ENCODE results near the gene IER3IP1. TPM values are rescaled to one million over a fixed set of nuclear protein-coding genes. Genes with fewer than 3 reads are reported as not detected.
A peak's percentile ranks its signal among the peaks of the same experiment; 100 is the strongest.

The IER3IP1 gene, protein sequence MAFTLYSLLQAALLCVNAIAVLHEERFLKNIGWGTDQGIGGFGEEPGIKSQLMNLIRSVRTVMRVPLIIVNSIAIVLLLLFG
- total RNA-seq (2014; rRNA removed; shearing (Covaris generic)) (11.6 and 18.2 TPM in 2 replicates), total RNA-seq (2022) (5.5 and 6.7 TPM in 2 replicates), Bru-seq, nascent RNA (percentile 61 among the genes with signal in this experiment), BruChase-seq, experiment 1, labeled RNA remaining after a 6-hour chase (percentile 75 among the genes with signal in this experiment), BruChase-seq, experiment 2, labeled RNA remaining after a 2-hour chase (percentile 87 among the genes with signal in this experiment)
- long read RNA-seq, transcript IER3IP1-201 (3 exons, 3,689 nt), result major isoform, 69 of 70 reads
- long read RNA-seq, partial matches to known transcripts, result 0 of 70 reads
- long read RNA-seq, other reads (novel, unspliced or antisense), result 0 of 70 reads

- intact Hi-C loops (cut with micrococcal nuclease; ENCODE audit: unreplicated experiment), result no loop called here
Measured at GRCh38 chr18:47175898-47176575, at the start of gene IER3IP1. Gene IER3IP1, minus strand, starts transcription at chr18:47176364. Its CDS starts 87 bp downstream, at chr18:47176277.

GRCh38 chr18:47215554-47216138 is 39.5 kb upstream of the IER3IP1 start:
- ChIA-PET CTCF (ENCODE audit: unreplicated experiment) (no interaction called here), POLR2A (no interaction called here)
- peak; percentile 26 for DNase-seq (ENCODE audit: low spot score)
- TF ChIP-seq, protein P1, sequence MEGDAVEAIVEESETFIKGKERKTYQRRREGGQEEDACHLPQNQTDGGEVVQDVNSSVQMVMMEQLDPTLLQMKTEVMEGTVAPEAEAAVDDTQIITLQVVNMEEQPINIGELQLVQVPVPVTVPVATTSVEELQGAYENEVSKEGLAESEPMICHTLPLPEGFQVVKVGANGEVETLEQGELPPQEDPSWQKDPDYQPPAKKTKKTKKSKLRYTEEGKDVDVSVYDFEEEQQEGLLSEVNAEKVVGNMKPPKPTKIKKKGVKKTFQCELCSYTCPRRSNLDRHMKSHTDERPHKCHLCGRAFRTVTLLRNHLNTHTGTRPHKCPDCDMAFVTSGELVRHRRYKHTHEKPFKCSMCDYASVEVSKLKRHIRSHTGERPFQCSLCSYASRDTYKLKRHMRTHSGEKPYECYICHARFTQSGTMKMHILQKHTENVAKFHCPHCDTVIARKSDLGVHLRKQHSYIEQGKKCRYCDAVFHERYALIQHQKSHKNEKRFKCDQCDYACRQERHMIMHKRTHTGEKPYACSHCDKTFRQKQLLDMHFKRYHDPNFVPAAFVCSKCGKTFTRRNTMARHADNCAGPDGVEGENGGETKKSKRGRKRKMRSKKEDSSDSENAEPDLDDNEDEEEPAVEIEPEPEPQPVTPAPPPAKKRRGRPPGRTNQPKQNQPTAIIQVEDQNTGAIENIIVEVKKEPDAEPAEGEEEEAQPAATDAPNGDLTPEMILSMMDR (conservative IDR thresholded peaks at IDR 0.05; ENCODE audit: low read length), result peak; percentile 68
- TF ChIP-seq EZH2phosphoT487 (IDR thresholded peaks at IDR 0.05; ENCODE audit: borderline replicate concordance, low read depth, low read length), result no peak
- Histone ChIP-seq H3K9me3 (ENCODE audit: low read length) (no peaks in the 10 kb centered on the region), H3K27ac (ENCODE audit: low read depth, low read length, poor library complexity, severe bottlenecking) (no peak overlapping the region), H3K4me2 (ENCODE audit: low read length) (no peak overlapping the region), H3K79me2 (ENCODE audit: insufficient read depth, low read depth, low read length) (no peaks in the 10 kb centered on the region), H3K4me3 (ENCODE audit: low read depth, low read length, poor library complexity, severe bottlenecking) (no peak overlapping the region), H3K4me1 (ENCODE audit: insufficient read depth, low read length, poor library complexity, severe bottlenecking) (no peaks in the 10 kb centered on the region), H3K36me3 (ENCODE audit: insufficient read depth, low read length) (no peaks in the 10 kb centered on the region), H4K20me1 (ENCODE audit: insufficient read depth, low read length) (no peaks in the 10 kb centered on the region), H2AFZ (ENCODE audit: low read length) (no peak overlapping the region), H3K9me2 (ENCODE audit: insufficient read depth, low read length) (no peaks in the 10 kb centered on the region)
- no TSS peak for BruUV-seq (replicated peaks)
- intact Hi-C loops (cut with micrococcal nuclease; ENCODE audit: unreplicated experiment), result loop anchor here (1.0 kb wide), 1 partner anchor 539 kb away; no protein-coding TSS in a partner anchor

More at GRCh38 chr18:47175898-47176575, at the start of gene IER3IP1:
- no peaks in the 10 kb centered on the region for H3K9me2 ChIP-seq (ENCODE audit: insufficient read depth, low read length)
- peak within 1 kb of the TSS; percentile 83 for H3K4me2 ChIP-seq (ENCODE audit: low read length)
- peak within 1 kb of the TSS; percentile 92 for H3K4me3 ChIP-seq (ENCODE audit: low read depth, low read length, poor library complexity, severe bottlenecking)
- H3K4me1 ChIP-seq (ENCODE audit: insufficient read depth, low read length, poor library complexity, severe bottlenecking), result peaks cover 15% of the 10 kb centered on the region
- BruUV-seq (replicated peaks), result no TSS peak
- H3K79me2 ChIP-seq (ENCODE audit: insufficient read depth, low read depth, low read length), result peaks cover 7% of the 10 kb centered on the region; the same call in 1 of the 2 replicates
- no peaks in the 10 kb centered on the region for H4K20me1 ChIP-seq (ENCODE audit: insufficient read depth, low read length)
- peak within 1 kb of the TSS; percentile 25 for H3K27ac ChIP-seq (ENCODE audit: low read depth, low read length, poor library complexity, severe bottlenecking)
- no peaks in the 10 kb centered on the region; the same call in 1 of the 2 replicates for H3K36me3 ChIP-seq (ENCODE audit: insufficient read depth, low read length)
- no peaks in the 10 kb centered on the region for H3K9me3 ChIP-seq (ENCODE audit: low read length)
- peak within 1 kb of the TSS; percentile 60; the same call in 1 of the 2 replicates for H2AFZ ChIP-seq (ENCODE audit: low read length)
- TF ChIP-seq EZH2phosphoT487 (IDR thresholded peaks at IDR 0.05; ENCODE audit: borderline replicate concordance, low read depth, low read length), result no peak
- TF ChIP-seq, protein P1 (conservative IDR thresholded peaks at IDR 0.05; ENCODE audit: low read length), result 0 out of 2 replicates have a peak, but pooled peaks have one; percentile 20
- peak; percentile 81 for DNase-seq (ENCODE audit: low spot score)
- POLR2A ChIA-PET, result no interaction called here
- CTCF ChIA-PET (ENCODE audit: unreplicated experiment), result no interaction called here
